Mucosa of gallbladder (tissue), 1 donor: ENCODE data around the gene DCUN1D3. TPM values are rescaled to one million over a fixed set of nuclear protein-coding genes. Genes with fewer than 3 reads are reported as not detected.
"Not testable (repeated sequence)": the region's sequence is repeated elsewhere in the genome, so short reads cannot be mapped to it uniquely, and the experiment has no call there.

Experiments
- DNase-seq: peaks from one replicate; pipeline ENCODE4 v3.0.0-alpha.2; 2020; ENCODE audit warnings: low spot score
- total RNA-seq: library from RNA; stranded (reverse); gene quantifications from one replicate; pipeline ENCODE4 v1.2.1, GENCODE V29; 2021
- donor health status: DM: no; HTN: no; CAD: no.

DCUN1D3 gene
- total RNA-seq, 1 donor from 2014 or later, result 22.2 TPM

- no peak for DNase-seq
These were observed 13.0 kb downstream of the DCUN1D3 start for GRCh38 chr16:20887207-20887606.

GRCh38 chr16:20886320-20886719, 13.8 kb downstream of the DCUN1D3 start:
- DNase-seq, result no peak

GRCh38 chr16:20884240-20884556, 16.0 kb downstream of the DCUN1D3 start:
- DNase-seq, result no peak

GRCh38 chr16:20883554-20884239, 16.5 kb downstream of the DCUN1D3 start:
- DNase-seq, result no peak

GRCh38 chr16:20881503-20881878, 18.7 kb downstream of the DCUN1D3 start:
- DNase-seq, result no peak

- no peak for DNase-seq
These were observed 19.2 kb downstream of the DCUN1D3 start for GRCh38 chr16:20880867-20881502.

GRCh38 chr16:20879175-20880040, 20.8 kb downstream of the DCUN1D3 start:
- DNase-seq, result no peak

GRCh38 chr16:20878682-20879147, 21.4 kb downstream of the DCUN1D3 start:
- DNase-seq, result no peak

GRCh38 chr16:20875355-20875650, 24.9 kb downstream of the DCUN1D3 start:
- DNase-seq, result no peak

GRCh38 chr16:20874088-20874581, 26.0 kb downstream of the DCUN1D3 start:
- DNase-seq, result no peak

GRCh38 chr16:20873331-20873730, 26.8 kb downstream of the DCUN1D3 start:
- no peak for DNase-seq

GRCh38 chr16:20871941-20872815, 28.0 kb downstream of the DCUN1D3 start:
- DNase-seq, result no peak

GRCh38 chr16:20871258-20871657, 28.9 kb downstream of the DCUN1D3 start:
- DNase-seq, result no peak

GRCh38 chr16:20870122-20870820, 29.9 kb downstream of the DCUN1D3 start:
- DNase-seq, result no peak

GRCh38 chr16:20868890-20869289, 31.3 kb downstream of the DCUN1D3 start:
- DNase-seq, result peak; percentile 88

GRCh38 chr16:20867585-20867984, 32.6 kb downstream of the DCUN1D3 start:
- no peak for DNase-seq

- DNase-seq, result peak; percentile 28
These were observed 33.4 kb downstream of the DCUN1D3 start for GRCh38 chr16:20866801-20867200.

GRCh38 chr16:20866145-20866772, 33.9 kb downstream of the DCUN1D3 start:
- DNase-seq, result no peak

GRCh38 chr16:20865420-20866131, 34.6 kb downstream of the DCUN1D3 start:
- DNase-seq, result no peak

GRCh38 chr16:20864376-20864775, 35.8 kb downstream of the DCUN1D3 start:
- DNase-seq, result not testable (repeated sequence)
